GM12892 (cell line): ENCODE measurements around the gene RBM39.

Source experiments
- POLR2A ChIP-seq: IDR thresholded peaks from 2 replicates; pipeline ENCODE4 v1.6.1; 2011; ENCODE audit warnings: low read depth, low read length, control low read depth
- POLR2AphosphoS5 ChIP-seq: IDR thresholded peaks from 2 replicates; pipeline ENCODE4 v1.6.1; 2011; ENCODE audit warnings: low read depth, low read length, control low read depth

DNA sequence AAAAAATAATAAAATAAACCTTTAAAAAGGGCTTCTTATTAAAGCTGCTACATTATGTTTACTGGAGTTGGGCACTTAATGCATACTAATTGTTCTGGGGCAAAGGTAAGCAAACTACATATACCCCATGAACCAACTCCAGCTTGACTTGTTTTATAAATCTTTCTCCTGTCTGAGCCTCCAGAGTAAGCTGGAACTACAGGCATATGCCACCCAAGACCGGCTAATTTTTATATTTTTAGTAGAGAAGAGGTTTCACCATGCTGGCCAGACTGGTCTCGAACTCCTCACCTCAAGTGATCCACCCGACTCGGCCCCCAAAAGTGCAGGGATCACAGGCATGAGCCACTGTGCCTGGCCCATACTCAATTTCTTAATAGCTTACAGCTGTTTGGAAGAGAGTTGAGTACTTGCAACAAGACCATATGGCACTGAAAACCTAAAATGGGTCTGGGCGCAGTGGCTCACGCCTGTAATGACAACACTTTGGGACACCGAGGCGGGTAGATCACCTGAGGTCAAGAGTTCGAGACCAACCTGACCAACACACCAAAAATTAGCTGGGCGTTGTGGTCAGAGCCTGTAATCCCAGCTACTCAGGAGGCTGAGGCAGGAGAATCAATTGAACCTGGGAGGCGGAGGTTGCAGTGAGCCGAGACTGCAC is 23.0 kb downstream of the RBM39 start:
- no peak; the same call in 1 of the 2 replicates for TF ChIP-seq POLR2AphosphoS5
- TF ChIP-seq POLR2A: no peak
